HTERT RPE-1 (cell line): ENCODE measurements around the gene LDLRAD4.
"Not testable (repeated sequence)": the region's sequence is repeated elsewhere in the genome, so short reads cannot be mapped to it uniquely, and the experiment has no call there.

Source experiments
- in situ Hi-C: fragments of 300-500 bp; cut with MboI; formaldehyde crosslinking; loops from 4 replicates; pipeline ENCODE4 v1.14.3; 2020; ENCODE audit warnings: low sequenced_read_pairs

Gene LDLRAD4

DNA sequence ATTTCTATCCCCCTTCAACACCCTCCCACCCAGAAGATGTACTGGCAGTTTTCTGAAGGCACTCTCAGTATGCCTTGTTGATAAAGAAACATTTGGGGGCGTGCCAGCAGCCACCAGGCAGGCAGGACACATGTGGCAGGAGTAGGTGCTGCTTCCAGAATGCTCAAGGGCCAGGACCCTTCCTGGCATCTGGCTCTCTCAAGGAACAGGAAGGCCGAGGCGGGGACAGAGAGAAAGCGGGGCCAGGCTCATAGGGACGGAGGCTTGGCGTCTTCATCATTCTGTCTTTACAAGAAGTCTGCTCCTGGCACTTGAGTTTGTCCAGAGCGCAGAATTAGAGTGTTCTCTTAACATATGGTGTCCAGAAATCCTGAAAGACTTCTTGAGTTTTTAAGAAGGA, 386.2 kb downstream of the LDLRAD4 start:
- in situ Hi-C loops, result no loop called here

DNA sequence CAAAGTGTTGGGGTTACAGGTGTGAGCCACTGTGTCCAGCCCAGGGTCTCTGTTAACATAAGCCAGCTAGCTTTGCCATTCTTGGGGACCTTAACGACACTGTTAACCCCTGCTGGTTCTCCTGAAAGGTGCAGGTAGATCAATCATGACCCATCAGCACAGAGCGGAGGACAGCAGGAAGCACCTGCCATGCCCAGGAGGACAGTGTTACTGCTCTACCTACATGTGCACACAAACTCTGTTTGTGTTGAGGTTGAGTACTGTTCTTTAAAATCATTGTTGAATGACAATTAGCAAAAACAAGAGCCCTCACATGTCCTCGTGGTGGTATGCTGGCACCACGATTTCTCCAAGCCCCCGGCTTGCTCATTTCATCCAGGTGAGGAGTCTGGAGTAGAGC, 386.9 kb downstream of the LDLRAD4 start:
- in situ Hi-C loops, result no loop called here

DNA sequence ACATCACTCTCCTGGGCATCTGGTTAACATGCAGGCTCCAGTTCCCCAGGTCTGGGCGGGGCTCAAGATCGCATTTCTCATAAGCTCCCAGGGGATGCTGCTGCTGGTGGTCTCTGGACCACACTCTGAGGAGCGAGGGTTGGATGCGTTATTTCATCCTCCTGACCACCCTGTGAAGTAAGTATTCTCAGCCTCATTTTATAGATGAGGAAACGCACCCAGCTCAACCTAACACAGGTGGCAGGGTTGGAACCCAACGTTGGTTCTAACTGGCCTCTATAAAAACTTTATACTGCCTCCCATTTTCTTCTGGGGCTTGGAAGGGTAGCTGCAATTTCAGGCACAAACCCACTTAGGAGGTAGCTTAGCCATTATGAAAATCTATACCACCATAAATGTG, 387.3 kb downstream of the LDLRAD4 start:
- in situ Hi-C loops, result no loop called here

DNA sequence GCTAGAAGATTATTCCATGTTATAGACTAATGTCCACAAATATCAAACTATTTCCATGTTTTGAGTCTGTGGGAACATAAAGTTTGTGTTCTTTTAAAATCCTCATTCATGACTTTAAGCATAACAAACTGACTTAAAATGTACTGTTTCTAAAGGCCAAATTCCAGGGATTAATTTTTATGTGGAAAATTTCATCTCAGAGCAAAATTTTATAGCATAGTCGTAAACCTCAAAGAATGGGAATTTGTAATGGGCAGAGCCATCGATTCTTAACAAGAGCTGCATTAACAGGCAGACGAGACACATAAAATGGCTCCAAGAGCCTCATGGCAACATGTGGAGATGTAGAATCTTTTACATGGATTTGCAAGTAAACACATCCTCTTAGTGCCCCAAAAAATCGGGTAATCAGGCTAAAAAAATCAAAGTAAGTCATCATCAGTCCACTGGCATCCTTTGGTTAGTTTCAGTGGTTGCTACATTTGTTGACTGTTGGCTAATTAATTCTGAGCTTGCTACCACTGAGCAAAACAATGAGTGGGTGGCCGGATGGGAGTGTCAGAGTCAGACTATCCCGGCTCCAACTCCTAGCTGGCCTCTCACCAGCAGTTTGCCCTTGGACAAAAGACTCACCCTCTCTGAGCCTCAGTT, 388.2 kb downstream of the LDLRAD4 start:
- in situ Hi-C loops, result no loop called here

DNA sequence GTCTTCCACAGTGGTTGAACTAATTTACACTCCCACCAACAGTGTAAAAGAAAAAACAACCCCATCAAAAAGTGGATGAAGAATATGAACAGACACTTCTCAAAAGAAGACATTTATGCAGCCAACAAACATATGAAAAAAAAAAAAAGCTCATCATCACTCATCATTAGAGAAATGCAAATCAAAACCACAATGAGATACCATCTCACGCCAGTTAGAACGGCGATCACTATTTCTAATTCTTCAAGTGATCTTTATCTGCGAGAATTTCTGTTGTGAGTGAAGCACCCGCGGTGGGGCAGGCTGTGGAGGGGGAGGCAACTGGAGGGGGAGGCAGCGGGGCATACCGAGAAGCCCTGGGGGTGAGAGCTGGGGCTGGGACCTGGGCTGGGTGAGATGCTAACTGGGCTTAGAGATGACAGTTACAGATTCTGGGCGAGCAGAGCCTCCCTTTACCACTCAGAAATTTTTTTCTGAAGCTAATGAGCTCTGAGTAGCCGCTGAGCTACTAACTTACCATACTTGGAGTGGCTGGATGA, 389.5 kb downstream of the LDLRAD4 start:
- in situ Hi-C loops, result not testable (repeated sequence)

DNA sequence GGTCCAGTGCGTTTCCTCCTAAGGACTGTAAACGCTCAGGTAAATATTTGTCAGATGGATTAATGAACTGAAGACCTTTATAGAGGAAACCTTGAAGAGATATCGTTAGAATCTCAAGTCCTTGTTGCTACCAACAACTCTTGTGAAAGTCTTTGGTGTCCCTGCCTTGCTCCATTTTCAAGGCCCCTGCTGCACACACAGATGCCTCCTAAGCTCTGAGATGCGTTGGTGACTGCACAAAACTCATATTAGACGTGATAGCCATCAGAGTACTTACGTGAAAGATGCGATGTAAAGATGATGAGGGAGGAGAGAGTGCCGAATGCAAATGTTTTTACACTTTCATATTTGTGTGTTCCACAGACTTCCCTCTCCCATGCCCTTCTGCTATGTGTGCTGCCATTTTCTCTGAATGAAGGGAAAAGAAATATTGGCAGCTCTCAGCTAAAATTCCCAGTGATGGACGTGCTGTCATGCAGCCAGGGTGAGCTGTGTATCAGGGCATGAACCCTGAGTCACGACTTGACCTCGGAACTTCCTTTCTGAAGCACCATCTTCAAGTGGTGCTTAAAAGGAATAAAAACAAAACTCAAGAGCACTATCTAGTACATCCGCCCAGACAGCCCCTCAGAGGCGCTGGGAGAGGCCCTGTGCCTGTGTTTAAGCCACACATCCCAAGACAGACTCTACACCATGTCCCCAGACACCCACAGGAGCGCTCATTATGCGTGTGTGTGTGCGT, 390.4 kb downstream of the LDLRAD4 start:
- in situ Hi-C loops, result no loop called here

DNA sequence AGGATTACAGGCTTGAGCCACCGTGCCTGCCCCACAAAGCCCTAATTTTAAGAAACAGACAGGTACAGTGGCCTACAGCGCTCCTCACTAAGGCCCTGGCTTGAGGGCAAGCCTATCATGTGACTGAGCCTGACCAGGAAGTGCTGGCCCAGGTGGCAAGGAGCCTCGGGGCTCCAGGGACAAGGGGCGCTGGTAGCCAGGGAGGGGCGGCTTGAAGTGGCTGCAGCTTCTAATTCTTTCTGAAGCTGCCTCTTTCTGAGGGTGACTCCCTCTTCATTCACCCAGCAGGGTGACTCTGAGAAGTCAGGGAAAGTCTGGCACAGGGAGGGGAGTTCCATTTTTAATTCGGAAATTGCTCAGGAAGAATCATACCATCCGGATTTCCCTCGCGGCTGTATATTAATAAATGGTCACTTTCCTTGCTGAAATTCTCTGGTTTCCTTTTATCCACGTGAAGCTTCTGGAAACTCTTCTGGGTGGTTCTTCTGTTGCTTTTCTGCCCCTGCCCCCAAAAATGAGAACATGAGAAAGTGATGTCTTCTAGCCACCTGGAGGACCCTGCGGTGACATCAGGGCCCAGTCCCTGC, 392.1 kb downstream of the LDLRAD4 start:
- in situ Hi-C loops, result no loop called here

DNA sequence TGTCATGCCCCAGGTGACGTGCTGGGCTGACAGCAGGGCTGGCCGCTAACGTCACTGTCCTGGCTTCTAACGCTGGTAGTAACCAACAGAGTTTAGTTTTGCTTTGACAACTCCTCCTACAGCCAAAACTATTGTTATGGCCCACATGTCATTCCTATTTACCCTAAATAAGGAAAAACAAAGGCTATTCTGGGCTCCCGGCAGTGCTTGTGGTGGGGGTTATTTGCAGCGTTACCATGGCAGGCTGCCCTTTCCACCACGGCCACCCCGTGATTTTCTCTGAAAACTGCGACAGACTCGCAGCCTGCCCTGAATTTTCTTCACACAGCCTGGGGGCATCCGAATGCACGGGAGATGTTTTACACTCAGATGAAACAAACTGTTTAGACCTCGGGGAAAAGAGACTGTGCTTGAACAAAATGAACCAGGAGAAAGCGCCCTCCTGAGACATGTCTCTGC, 392.6 kb downstream of the LDLRAD4 start:
- in situ Hi-C loops, result no loop called here

DNA sequence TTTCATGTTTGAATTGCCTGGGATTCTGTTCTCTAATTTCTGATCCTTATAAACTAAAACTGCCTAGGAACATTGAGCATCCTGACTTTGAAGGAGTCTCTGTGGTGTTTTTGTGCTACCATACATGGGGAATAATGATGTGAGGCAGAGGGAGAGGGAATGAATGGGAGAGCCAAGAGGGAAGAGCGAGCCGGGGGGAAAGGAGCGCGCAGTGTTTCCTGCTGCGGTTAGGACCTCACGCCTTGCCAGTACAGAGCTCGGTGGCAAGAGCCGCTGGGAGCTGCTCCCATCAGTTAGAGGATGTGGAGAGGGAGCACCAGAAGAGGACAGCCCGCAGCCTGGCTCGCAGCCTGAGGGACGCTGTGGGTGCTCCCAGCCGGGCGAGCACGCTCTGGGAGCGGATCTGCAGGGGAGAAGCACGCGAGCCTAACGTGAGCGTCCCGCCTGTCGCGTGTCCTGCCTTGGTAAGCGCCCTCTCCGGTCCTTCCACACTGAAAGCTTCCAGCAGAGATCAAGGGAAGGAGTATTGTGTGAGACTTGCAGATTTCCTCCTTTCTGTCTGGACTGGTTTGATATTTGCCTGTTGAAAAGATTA, 393.1 kb downstream of the LDLRAD4 start:
- in situ Hi-C loops, result no loop called here

DNA sequence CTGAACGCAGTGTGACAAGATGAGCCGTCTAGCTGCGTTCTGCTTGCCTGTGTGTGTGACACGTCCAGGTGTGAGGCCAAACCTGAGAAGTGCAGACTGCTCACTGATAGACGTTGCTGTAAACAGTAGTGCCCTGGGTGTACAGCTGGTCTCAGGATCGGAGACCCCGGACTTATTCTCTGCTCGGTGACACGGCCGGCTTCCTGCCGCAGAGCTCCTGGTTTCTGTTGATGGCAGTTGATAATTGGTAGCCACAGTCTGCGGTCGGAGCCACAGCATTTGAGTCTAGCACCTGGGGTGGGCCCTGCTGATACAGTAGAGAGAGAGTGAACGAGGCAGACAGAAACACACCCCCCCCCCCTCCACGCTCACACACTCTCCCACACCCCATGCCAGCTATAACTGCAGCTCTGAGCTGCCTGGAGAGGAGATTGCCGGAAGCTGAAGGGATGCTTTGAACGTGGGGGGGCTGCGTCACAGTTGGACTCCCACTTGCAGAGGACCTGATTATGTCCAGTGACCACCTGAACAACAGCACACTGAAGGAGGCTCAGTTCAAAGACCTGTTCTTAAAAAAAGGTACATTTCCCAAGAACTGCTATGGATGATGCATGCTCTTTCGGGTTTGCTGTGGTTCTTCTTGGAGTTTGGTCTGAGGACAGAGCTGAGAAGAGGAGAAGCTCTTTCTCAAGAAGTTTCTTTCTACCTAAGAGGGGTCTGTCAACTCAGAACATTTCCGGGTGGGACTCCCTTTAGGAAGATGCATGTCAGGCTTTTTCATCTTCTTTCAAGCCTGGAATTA, 393.8 kb downstream of the LDLRAD4 start:
- in situ Hi-C loops, result no loop called here

DNA sequence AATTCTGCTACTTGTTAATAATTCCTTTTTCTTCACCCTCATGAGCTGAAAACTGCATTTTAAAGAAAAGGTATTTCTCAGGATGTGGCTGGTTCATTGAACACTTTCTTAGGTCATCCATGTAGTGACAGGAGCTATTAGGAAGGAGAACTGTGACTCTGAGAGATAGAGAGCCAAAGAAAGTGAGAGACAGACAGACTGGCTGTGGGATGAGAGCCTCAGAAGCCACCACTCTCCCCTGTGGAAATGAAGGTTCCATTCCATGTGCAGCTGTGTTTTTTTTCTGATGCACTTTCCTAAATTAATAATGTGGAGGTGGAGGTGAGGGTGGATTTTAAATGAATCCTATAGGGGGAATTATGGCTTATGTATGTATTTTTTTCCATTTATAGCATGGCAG, 394.5 kb downstream of the LDLRAD4 start:
- in situ Hi-C loops, result no loop called here

DNA sequence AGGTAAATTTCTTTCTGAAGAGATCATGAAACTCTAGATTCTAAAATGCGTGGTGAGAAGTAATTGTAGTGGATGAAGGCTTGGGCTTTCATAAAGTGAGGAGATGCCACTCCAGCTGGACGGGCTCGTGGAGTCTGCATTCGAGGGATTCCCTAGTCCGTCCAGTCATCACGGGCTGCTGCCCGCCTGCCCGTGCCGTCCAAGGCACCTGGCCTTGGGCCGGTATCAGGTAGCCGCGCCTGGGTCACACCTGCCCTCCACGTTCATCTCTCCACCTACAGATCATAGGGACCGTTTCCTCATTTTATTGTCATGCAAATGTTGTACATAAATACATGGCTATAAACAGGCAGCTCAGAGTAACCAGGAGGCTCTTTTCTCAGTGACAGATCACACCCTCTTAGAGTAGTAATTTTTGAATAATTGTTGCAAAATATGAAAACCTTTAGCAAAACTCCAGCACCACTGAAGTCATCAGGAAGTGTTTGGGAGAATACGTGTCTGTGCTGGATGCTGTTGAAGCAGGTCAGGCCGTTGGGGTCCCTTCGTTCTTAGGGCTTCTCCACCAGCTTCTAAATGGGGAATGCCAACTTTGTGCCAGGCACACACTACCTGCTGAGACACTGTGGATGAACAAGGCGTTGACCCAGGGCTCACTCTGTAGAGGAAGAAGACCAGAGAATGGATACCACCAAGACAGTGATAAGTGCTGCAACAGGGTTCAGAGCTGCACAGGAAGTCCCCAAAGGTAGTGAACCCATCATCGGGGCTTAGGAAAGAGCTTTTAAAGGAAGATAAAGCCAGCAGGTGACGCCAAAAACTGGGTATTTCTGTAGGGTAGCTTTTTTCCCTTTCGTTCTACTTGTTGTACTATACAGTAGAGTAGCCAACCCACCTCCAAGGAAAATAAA, 395.3 kb downstream of the LDLRAD4 start:
- in situ Hi-C loops, result no loop called here

DNA sequence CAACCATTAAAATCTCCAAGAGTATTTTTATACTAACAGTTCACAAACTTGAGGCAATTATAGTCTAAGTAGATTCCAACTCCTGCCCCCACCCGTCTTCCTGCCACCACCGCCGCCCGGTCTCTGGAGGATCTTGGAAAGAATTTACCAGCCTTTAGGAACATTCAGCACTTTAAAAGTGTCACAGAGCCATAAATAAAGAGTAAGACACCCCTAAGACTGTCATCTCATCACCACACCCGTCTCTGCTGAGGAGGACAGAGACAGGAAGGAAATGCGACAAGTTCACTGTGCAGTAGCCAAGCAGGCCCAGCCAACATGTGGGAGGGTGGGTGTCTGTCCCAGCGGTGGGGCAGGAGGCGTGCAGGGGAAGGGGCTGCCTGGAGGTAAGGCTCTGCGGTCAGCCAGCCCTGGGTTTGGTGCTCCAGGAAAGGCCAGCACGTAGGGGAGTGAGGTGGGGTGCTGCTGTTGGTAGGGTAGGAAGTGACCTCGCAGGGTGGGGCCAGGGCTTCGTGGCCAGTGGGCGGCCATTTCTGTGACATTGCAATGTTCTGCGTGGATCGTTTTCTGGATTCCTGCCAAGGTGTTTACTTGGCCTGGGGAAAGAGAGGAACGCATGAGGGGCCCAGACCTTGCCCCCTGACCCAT, 396.2 kb downstream of the LDLRAD4 start:
- in situ Hi-C loops, result no loop called here

DNA sequence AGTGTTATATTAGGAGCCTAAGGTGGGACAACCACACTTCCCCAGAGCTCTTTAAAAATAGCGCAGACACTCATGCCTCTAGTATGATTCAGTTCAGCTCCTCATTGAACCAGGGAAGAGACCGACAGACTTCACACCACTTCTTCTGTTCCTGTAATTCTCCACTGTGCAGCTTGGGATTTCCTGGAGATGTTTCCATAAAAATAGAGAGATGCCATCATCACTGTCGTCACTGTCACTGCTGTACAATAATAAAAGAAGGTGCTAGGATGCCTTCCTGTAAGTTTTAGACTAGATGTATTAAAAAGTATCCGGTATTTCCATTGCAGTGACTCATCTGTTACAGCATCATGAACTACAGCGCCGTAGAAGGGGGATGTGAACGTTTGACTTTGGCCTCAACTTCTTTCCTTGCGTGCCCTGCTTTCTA, 396.9 kb downstream of the LDLRAD4 start:
- in situ Hi-C loops, result no loop called here

DNA sequence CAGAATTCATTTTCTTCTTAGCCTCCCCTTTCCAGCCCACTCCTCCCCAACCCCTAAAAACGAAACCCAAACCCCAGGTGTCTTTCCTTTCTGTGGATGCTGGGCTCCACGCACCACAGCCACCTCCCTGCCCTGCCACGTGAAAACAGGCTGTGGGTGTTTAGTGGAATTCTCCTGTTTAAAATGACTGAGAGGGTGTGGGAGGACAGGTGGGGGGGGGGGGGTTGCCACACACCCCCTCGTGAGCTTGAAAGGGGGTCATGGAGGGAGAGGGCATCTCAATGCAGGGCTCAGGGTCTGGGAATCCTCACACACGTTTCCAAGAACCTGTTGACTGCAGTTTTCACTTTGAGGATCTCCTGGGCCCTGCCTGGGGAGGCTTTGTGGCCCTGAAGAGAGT, 397.5 kb downstream of the LDLRAD4 start:
- in situ Hi-C loops, result no loop called here

DNA sequence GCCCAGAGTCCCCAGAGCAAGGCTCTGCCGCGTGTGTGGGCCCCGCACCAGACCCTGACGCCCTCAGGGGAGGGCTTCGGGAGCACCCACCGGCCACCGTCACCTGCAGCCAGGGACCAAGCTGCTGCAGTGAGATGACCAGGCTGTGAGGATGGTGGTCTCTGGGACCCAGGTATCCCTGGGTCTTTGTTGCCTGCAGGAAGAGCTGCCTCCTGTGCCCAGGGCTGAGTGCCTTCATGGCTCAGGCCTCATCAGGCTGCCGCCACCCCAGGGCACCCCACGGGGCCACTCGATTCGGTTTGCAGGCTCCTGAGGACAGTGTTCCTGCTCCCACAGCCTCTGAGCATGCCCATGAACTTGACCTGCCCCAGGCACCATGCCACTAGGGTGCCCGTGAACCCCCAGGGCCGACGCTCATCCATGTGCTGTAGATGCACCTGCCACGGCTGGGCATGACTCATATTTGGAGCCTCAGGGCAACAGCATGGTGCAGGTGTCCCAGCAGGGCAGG, 398.0 kb downstream of the LDLRAD4 start:
- in situ Hi-C loops, result no loop called here

DNA sequence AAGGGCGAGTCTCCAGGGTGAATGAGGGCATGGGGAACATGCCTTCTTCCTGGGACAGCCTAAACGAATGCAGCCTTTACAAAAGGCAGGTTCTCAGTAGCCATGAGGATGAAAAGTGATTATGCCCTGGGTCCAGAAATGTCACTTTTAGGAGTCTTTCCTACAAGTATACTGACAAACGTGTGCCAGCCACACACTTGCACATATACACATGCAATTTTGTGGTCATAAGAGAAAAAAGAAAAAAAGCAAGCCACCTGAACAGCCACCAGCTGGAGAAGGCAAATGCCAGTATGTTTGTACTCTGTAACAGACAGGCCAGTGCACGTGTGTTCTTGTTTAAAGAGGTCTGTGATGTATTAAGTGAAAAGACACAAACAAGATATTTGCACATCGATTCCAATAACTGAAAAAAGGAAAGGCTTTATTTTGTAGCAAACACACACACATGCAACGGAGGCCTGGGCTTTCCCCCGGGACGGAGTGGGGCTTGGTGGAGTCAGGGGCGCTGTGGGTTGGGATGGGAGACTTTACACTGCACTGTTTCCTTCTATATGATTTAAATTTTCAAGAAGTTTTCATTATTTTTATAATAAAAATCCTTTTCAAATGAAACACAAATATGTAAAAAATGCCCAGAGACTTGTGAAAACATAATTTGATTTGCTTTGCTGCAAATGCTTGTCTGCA, 399.4 kb downstream of the LDLRAD4 start:
- in situ Hi-C loops, result no loop called here

DNA sequence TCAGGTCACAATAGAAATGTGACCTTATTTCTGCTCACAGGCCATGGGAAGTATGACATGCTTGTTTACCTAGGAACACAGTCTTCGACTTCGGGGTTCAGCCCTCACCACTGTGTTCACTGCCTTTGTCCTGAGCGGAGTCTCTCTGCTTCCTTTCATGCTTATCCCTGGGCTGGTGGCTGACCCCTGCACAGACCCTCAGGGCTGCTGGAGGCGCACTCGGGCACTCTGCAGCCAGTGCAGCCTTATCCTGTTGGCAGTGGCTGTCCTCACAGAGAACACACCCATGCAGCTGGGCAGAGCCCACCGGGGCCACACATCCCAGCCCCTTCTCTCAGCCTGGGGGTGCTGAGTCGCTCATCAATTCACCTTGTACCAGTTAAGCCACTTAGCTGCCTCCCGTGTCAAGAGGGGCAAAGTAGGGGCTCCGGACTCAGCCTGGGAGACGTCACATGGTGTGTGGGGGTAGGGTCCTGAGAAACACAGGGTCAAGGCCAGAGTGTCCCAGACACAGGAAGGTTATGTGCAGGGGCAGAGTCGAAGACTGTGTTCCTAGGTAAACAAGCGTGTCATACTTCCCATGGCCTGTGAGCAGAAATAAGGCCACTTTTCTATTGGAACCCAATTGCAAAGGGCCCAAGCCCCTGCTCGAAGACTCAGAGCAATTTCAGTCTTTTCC, 400.3 kb downstream of the LDLRAD4 start:
- in situ Hi-C loops, result no loop called here
